Psoas muscle (tissue), 8 donors: ENCODE results near the gene GRB10. TPM values are rescaled to one million over a fixed set of nuclear protein-coding genes. Genes with fewer than 3 reads are reported as not detected.

Source experiments
- ATAC-seq, 4 donors: fragments of 200-7000 bp; cut with Tn5 transposase; one replicate each; pipeline ENCODE4 v1.9.1; 2020; ENCODE audit warnings: moderate library complexity in 3 of 4, mild to moderate bottlenecking in 2 of 4
- DNase-seq, 2 donors: peaks; one replicate each; pipeline ENCODE4 v3.0.0-alpha.2; 2020
- H3K27ac ChIP-seq: fragments of 200-600 bp; one replicate; pipeline ENCODE4 v1.8.0; 2022
- H3K27me3 ChIP-seq, 3 donors: fragments of 200-600 bp in 1 of 3; one replicate each; pipeline versions ENCODE4 v1.6.1 to v1.8.0; 2013 to 2022; ENCODE audit warnings: low read length in 2 of 3, mild to moderate bottlenecking in 2 of 3, moderate library complexity in 1 of 3; ENCODE audit not compliant: insufficient read depth in 3 of 3
- H3K36me3 ChIP-seq, 2 donors: fragments of 200-600 bp in 1 of 2; one replicate each; pipeline versions ENCODE4 v1.6.1 to v1.8.0; 2013 to 2022; ENCODE audit warnings: low read depth in 1 of 2, mild to moderate bottlenecking in 1 of 2, moderate library complexity in 1 of 2; ENCODE audit not compliant: insufficient read depth in 1 of 2
- H3K4me1 ChIP-seq: fragments of 200-600 bp; one replicate; pipeline ENCODE4 v1.8.0; 2022
- H3K4me3 ChIP-seq: fragments of 200-600 bp; one replicate; pipeline ENCODE4 v1.8.0; 2022; ENCODE audit warnings: mild to moderate bottlenecking
- H3K9me3 ChIP-seq: fragments of 200-600 bp; one replicate; pipeline ENCODE4 v1.8.0; 2022
- WGBS, 3 donors: extraction: QIAGEN DNeasy Blood & Tissue Kit; methylation state at CpG; one replicate each; pipeline versions ENCODE4 v1.1.6 to v1.1.7; 2013; 5-methylcytosine and 5-hydroxymethylcytosine counted together
- intact Hi-C, 2 donors: fragments of 100-400 bp; cut with DNase I; formaldehyde crosslinking; loops; one replicate each; pipeline versions ENCODE4 v1.11.0 to v1.14.2; 2022
- polyA plus RNA-seq, 3 donors: library from polyadenylated mRNA; stranded (reverse); fragments of 200-250 nt; gene quantifications; one replicate each; pipeline ENCODE4 v1.2.3, GENCODE V29; 2013
- total RNA-seq, 4 donors: library from RNA; stranded (reverse); fragmentation: NEBNext Ultra II Directional in 2 of 4; extraction: Animal tissue kit (Norgen Biotek cat#: 25700) in 2 of 4; gene quantifications; one replicate each; pipeline versions ENCODE4 v1.2.1 to v1.2.4, GENCODE V29; 2021 to 2023
- TF ChIP-seq, protein P1 (sequence below): fragments of 200-600 bp; IDR thresholded peaks from one replicate; pipeline ENCODE4 v1.8.0; 2022; ENCODE audit warnings: antibody characterized with exemption
- donor health status: healthy with polysubstance abuse.
- donor health status: DM: no; HTN: no; CAD: no; lungs with moderate emphysema.
- donor health status: Bipolar disorder and iron deficiency.
- donor health status: healthy.
- donor health status: DM: yes; HTN: yes; CAD: no.
- donor health status: DM: no; HTN: no; CAD: no.
- donor health status: DM: no; HTN: no; CAD: no.
- donor health status: DM: yes; HTN: yes; CAD: no.

The GRB10 gene
- total and polyA plus RNA-seq, 7 donors, result 25.8 to 72.7 (median 53.0) TPM

DNA sequence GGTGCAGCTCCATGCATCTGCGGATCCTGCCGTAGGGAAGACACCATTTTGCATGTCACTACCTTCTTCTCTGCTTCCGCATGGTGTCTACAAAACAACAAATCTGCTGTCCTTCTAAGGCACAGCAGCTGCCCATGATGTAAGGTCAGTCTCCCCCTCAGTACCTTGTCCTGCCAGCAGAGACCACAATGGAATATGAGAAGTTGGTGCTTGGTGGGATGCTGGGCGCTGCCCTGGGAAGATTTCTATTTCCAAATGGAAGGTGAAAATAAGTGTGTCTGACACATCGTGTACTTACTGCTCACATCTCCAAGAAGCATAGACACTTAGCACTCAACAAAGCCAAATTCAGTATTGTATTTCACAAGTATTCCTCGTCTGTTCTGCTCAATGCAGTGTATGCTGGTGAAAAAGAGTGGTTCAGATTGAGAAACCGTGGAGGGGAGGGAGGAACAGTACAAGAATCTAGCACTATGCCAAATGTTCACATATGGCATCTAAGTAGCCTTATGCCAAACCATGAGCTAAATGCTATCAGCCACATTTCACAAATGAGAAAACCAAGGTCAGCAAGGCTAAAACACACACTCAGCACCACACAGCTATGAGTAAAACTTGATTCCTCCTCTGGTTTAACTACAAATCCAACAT is 95.0 kb downstream of the GRB10 start:
- Histone ChIP-seq H3K27ac (peak overlapping the region; percentile 59), H3K27me3 (no peaks in the 10 kb centered on the region), H3K9me3 (no peaks in the 10 kb centered on the region), H3K4me3 (no peak overlapping the region), H3K36me3 (peaks cover 0 to 9% of the 10 kb centered on the region in 2 donors), H3K4me1 (peaks cover 48% of the 10 kb centered on the region)
- DNase-seq (no peak), ATAC-seq (peak; percentile 80 to 88 (median 83))
- intact Hi-C loops, result loop anchor here in 1 of 2 donors (10.0 kb wide), 1 partner anchor 387 kb away; no protein-coding TSS in a partner anchor
- WGBS, 3 donors, result 59 to 76% (median 63%) methylated on average over 7 of the region's 7 CpGs
- TF ChIP-seq, protein P1, sequence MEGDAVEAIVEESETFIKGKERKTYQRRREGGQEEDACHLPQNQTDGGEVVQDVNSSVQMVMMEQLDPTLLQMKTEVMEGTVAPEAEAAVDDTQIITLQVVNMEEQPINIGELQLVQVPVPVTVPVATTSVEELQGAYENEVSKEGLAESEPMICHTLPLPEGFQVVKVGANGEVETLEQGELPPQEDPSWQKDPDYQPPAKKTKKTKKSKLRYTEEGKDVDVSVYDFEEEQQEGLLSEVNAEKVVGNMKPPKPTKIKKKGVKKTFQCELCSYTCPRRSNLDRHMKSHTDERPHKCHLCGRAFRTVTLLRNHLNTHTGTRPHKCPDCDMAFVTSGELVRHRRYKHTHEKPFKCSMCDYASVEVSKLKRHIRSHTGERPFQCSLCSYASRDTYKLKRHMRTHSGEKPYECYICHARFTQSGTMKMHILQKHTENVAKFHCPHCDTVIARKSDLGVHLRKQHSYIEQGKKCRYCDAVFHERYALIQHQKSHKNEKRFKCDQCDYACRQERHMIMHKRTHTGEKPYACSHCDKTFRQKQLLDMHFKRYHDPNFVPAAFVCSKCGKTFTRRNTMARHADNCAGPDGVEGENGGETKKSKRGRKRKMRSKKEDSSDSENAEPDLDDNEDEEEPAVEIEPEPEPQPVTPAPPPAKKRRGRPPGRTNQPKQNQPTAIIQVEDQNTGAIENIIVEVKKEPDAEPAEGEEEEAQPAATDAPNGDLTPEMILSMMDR, result no peak

DNA sequence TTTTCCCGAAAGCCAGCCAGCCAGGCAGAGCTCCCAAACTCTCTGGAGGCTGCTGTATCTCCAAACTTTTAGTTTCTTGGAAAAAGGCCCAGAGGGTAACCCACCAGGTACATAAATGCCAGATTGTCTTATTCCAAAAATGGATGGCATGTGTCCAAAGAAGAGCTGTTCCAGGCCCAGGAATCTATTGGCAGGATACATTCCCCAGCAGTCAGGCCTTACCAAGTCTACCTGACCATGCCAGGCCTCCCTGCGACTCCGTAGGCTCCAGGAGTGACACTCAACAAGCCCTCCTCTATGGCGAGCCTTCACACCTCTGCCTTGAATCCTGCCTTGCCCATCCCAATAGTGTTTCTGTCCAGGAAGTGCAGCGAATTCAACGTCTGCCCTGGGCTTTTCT is 95.6 kb downstream of the GRB10 start:
- TF ChIP-seq, protein P1, result no peak
- peaks cover 52% of the 10 kb centered on the region for H3K4me1 ChIP-seq
- DNase-seq, result no peak
- no peaks in the 10 kb centered on the region for H3K9me3 ChIP-seq
- H3K4me3 ChIP-seq, result no peak overlapping the region
- no peaks in the 10 kb centered on the region for H3K27me3 ChIP-seq
- peaks cover 0 to 9% of the 10 kb centered on the region in 2 donors for H3K36me3 ChIP-seq
- WGBS, 3 donors, result 59 to 74% (median 68%) methylated on average over 6 of the region's 6 CpGs
- intact Hi-C loops, result loop anchor here in 1 of 2 donors (10.0 kb wide), 1 partner anchor 388 kb away; no protein-coding TSS in a partner anchor
- ATAC-seq, result peak; percentile 15 to 25 (median 20)
- peak overlapping the region; percentile 59 for H3K27ac ChIP-seq

DNA sequence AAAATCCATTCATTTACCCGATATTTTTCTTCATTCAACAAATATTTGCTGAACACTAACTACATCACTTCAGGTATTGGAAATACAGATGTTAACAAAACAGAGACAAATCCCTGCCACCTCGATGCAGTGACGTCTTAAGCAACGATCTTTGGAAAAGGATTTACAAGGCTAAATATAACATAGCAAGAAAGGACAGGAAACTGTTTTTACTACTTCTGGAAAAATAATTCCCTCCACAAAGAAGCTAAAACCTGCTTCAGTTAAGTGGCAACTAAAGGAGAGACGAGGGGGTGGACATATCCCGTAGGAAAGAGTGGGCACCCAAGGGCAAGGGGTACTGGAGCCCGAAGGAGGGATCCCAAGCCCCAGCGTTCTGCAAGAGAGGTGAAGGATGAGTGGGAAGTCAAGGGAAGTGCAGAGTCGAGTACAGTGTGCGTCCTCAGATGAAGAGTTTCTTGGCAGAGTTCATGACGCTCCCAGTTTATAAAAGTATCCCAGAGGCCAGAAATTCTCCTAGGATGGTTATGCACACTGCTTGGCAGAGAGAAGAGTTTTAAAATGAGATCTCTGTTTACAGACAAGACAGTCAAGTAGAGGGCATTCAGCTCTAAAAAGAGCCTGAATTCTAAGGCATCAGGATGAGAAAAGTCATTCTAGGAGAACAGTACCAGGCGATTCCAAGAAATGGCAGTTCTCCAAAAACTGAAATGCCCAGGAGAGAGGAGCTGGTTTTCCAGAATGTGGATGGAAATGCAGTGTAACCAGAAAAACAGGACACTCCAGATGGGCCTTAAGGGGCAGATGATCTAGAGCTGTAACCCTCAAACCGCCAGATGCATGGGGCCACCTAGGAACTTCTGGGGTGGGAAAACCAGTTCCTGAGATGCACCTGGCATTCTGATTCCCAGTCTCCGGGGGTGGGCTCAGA is 97.3 kb downstream of the GRB10 start:
- DNase-seq (no peak), ATAC-seq (peak in 3 of 4 donors; percentile 19 to 63 (median 26))
- Histone ChIP-seq H3K4me3 (no peak overlapping the region), H3K27me3 (no peaks in the 10 kb centered on the region), H3K4me1 (peaks cover 67% of the 10 kb centered on the region), H3K9me3 (no peaks in the 10 kb centered on the region), H3K36me3 (peaks cover 0 to 9% of the 10 kb centered on the region in 2 donors), H3K27ac (peak overlapping the region; percentile 2)
- intact Hi-C loops, result loop anchor here in 1 of 2 donors (10.0 kb wide), 1 partner anchor 389 kb away; no protein-coding TSS in a partner anchor
- TF ChIP-seq, protein P1, result no peak
- WGBS, 3 donors, result 29 to 42% (median 33%) methylated on average over 14 of the region's 14 CpGs

DNA sequence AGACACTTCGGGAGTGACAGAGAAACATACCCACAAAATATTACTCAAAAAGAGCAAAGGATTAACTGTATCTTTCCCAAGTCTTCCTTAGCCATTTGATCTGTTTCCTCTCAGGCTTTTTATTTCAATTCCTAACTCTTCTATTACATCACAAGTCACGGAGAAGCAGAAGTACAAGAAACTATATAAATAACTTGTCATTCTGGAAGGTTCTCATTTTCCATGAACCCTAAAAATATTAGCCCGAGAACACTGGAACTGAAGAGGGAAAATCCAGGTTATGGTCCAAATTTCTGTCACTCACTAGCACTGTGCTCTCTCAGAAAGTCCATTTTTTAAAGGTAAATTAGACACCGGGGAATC is 98.0 kb downstream of the GRB10 start:
- TF ChIP-seq, protein P1, result no peak
- no peak for DNase-seq
- intact Hi-C loops, result loop anchor here (5.0 to 10.0 kb wide), 2 partner anchors 390 to 482 kb away; no protein-coding TSS in a partner anchor
- peaks cover 74% of the 10 kb centered on the region for H3K4me1 ChIP-seq
- no peaks in the 10 kb centered on the region for H3K27me3 ChIP-seq
- no peak overlapping the region for H3K4me3 ChIP-seq
- WGBS, 3 donors, result 38 to 56% (median 41%) methylated on average over 4 of the region's 4 CpGs
- no peak overlapping the region for H3K27ac ChIP-seq
- no peaks in the 10 kb centered on the region for H3K9me3 ChIP-seq
- ATAC-seq, result no peak
- peaks cover 0 to 4% of the 10 kb centered on the region in 2 donors for H3K36me3 ChIP-seq
